ENCODE data around the gene NPIPA1.
"Not testable (repeated sequence)": the region's sequence is repeated elsewhere in the genome, so short reads cannot be mapped to it uniquely, and the experiment has no call there.

Gene NPIPA1

DNA sequence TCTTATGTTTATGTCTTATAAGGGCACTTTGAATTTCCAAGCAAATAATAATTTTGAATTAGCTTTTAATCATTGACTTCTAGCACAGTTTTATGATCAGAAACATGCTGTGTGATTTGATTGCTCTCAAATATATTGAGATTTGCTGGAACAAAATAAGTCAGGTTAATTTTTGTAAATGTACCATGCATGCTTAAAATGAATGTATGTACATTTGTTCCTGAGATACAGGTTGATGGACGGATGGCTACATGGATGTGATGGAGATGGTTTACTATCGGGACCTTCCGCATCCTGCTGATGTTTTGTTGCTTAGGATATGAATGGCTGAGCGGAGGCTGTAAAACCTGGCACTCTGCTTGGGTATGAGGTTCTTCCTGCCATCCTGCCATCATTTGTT is at the start of gene NPIPA1:
NPIPA1 (plus strand) TSS at position 301 of the 400 bp plus-strand sequence; CDS start at position 301, 0 bp downstream.
- DNase-seq: not testable (repeated sequence)

GRCh38 chr16:14892111-14892510 is 45.1 kb upstream of the NPIPA1 start:
- not testable (repeated sequence) for DNase-seq

GRCh38 chr16:14895382-14895781 is 41.9 kb upstream of the NPIPA1 start:
- not testable (repeated sequence) for DNase-seq

GRCh38 chr16:14896023-14896422 is 41.2 kb upstream of the NPIPA1 start:
- DNase-seq: not testable (repeated sequence)

GRCh38 chr16:14897006-14897664 is 40.1 kb upstream of the NPIPA1 start:
- DNase-seq: not testable (repeated sequence)

DNA sequence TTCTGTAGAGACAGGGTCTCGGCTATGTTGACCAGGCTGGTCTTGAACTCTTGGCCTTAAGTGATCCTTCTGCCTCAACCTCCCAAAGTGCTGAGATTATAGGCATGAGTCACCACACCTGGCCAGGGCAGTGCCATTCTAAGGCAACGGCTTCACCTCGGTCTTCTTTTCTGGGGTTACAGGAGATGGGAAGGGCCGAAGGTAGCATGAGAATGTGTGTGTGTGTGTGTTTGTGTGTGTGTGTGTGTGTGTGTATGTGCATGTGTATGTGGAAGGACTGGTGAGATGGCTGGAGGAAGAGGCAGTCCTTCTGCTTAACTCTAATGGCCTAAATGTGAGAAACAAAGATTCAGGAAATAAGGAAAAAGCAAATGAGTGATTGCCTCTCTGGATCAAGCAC is 39.1 kb upstream of the NPIPA1 start:
- not testable (repeated sequence) for DNase-seq

GRCh38 chr16:14903191-14903957 is 33.9 kb upstream of the NPIPA1 start:
- DNase-seq: not testable (repeated sequence)

GRCh38 chr16:14909744-14910143 is 27.5 kb upstream of the NPIPA1 start:
- not testable (repeated sequence) for DNase-seq

DNA sequence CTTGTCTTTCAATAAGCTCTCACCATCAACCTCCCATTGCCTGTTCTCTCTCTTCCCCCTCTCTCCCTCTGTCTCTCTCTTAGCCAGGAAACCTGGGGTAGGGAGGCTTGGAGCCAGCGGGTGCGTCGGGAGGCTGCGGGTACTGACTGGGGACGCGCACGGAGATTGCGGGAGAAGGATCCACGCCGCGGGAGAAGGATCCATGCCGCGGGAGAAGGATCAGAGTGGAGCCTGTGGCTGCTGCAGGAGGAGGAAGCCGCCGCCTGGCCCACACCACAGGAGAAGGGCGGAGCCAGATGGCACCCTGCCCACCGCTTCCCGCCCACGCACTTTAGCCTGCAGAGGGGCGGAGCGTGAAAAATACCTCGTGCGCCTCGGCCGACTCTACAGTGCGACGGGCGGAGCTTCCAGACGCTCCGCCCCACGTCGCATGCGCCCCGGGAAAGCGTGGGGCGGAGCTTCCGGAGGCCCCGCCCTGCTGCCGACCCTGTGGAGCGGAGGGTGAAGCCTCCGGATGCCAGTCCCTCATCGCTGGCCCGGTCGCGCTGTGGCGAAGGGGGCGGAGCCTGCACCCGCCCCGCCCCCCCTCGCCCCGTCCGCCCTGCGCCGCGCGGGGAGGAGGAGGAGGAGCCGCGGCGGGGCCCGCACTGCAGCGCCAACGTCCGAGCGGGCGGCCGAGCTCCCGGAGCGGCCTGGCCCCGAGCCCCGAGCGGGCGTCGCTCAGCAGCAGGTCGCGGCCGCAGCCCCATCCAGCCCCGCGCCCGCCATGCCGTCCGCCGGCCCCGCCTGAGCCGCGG is 26.2 kb upstream of the NPIPA1 start:
- DNase-seq: not testable (repeated sequence)

GRCh38 chr16:14911954-14912353 is 25.3 kb upstream of the NPIPA1 start:
- DNase-seq: peak; percentile 46 to 47

- not testable (repeated sequence) for DNase-seq
These were observed 24.7 kb upstream of the NPIPA1 start for GRCh38 chr16:14912588-14912987.

- not testable (repeated sequence) for DNase-seq
These were observed 18.7 kb upstream of the NPIPA1 start for GRCh38 chr16:14918504-14918903.

DNA sequence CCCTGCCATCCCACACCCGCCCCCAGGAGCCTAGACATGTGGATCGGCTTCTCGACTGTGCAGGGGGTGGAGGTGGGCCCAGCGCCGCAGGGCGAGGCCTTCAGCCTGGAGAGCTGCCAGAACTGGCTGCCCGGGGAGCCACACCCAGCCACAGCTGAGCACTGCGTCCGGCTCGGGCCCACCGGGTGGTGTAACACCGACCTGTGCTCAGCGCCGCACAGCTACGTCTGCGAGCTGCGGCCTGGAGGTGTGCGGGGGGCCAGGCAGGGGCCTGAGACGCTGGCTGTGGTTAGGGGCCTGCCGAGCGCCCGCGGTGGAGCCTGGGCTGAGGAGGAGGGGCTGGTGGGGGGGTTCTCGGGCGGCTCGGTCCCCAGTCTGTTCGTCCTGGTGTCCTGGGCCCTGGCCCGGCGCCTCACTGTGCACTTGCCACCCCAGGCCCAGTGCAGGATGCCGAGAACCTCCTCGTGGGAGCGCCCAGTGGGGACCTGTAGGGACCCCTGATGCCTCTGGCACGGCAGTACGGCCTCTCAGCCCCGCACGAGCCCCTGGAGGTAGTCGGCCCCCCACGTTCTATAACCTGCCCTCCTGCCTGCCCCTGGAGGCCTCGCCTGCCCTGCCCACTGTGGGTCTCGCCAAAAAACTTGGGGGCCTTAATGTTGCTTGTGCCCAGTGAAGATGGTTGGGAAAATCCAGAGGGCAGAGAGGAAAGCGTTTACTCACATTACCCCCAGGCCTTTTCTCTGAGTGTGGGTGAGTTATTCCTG is 17.2 kb upstream of the NPIPA1 start:
- not testable (repeated sequence) for DNase-seq

GRCh38 chr16:14922285-14922684 is 15.0 kb upstream of the NPIPA1 start:
- not testable (repeated sequence) for DNase-seq

DNA sequence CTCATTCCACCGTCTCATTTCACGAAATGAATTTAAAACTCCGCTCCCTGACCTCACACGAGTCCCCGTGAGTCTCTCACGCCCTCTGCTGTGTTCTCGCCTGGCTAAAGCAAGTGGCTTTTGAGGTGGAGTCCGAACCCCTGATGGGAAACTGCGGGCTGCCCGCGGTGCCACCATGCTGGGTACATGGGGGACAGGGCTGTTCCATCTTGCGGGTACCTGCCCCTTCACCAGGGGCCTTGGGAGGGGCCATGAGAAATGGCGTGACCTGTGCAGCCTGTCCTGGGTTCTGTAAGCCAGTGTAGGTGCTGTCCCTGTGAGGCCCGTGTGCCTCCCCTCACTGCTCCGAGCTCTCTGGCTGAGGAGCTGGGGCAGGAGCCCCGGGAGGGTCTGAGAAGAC is 14.3 kb upstream of the NPIPA1 start:
- DNase-seq: not testable (repeated sequence)

DNA sequence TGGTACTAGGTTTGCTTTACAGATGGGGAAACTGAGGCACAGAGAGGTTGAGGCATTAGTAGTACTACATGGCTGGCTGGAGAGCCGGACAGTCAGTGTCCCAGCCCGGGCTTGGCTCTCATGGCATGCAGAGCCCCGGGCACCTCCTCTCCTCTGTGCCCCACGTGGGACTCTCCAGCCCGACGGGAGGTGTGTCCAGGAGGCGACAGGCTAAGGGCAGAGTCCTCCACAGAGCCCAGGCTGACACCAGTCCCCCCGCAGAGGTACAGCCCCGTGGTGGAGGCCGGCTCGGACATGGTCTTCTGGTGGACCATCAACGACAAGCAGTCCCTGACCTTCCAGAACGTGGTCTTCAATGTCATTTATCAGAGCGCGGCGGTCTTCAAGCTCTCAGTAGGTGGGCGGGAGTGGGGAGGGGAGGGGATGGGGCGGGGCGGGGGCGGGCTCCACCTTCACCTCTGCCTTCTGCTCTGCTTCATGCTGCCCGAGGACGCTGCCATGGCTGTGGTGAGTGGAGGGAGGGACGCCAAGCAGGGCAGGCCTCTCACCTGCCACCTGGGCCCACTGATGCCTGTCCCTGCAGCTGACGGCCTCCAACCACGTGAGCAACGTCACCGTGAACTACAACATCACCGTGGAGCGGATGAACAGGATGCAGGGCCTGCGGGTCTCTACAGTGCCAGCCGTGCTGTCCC is 13.7 kb upstream of the NPIPA1 start:
- DNase-seq: not testable (repeated sequence)

DNA sequence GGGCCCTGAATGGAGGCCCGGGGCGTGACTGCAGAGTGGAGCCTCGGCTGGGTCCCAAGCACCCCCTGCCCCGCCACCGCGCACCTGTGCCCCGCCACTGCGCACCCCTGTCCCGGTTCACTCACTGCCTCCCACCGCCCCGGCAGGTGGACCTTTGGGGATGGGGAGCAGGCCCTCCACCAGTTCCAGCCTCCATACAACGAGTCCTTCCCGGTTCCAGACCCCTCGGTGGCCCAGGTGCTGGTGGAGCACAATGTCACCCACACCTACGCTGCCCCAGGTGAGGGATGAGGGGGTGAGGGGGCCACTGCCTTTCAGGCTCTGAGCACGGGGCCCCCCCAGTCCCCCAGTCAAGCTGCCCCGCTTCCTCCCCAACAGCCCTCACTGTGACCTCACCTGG is 12.9 kb upstream of the NPIPA1 start:
- not testable (repeated sequence) for DNase-seq

GRCh38 chr16:14924982-14925381 is 12.3 kb upstream of the NPIPA1 start:
- not testable (repeated sequence) for DNase-seq

DNA sequence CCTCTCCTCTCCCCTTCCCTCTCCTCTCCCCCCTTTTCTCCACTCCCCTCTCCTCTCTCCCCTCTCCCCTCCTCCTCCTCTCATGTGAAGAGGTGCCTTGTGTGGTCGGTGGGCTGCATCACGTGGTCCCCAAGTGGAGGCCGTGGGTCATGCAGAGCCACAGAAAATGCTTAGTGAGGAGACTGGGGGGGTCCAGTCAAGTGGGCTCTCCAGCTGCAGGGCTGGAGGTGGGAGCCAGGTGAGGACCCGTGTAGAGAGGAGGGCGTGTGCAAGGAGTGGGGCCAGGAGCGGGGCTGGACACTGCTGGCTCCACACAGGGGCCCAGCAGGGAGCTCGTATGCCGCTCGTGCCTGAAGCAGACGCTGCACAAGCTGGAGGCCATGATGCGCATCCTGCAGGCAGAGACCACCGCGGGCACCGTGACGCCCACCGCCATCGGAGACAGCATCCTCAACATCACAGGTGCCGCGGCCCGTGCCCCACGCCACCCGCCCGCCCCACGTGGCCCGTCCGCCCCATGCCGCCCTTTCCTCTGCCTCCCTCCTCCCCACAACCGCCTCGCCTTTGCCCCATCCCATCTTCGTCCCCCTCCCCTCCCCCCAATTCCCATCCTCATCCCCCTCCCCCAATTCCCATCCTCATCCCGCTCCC is 9.1 kb upstream of the NPIPA1 start:
- not testable (repeated sequence) for DNase-seq

DNA sequence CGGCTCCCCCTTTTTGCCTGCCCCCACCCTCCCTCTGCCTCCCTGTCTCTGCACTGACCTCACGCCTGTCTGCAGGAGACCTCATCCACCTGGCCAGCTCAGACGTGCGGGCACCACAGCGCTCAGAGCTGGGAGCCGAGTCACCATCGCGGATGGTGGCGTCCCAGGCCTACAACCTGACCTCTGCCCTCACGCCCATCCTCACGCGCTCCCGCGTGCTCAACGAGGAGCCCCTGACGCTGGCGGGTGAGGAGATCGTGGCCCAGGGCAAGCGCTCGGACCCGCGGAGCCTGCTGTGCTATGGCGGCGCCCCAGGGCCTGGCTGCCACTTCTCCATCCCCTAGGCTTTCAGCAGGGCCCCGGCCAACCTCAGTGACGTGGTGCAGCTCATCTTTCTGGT is 8.1 kb upstream of the NPIPA1 start:
- DNase-seq: not testable (repeated sequence)

DNA sequence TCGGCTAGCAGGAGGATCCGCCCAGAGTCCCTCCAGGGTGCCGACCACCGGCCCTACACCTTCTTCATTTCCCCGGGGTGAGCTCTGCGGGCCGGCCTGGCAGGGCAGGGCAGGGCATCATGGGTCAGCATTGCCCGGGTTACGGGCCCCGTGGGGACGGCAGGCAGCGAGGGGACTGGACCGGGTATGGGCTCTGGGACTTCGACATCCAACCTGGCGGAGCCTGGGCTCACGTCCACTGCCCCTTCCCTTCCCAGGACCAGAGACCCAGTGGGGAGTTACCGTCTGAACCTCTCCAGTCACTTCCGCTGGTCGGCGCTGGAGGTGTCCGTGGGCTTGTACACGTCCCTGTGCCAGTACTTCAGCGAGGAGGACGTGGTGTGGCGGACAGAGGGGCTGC is 7.0 kb upstream of the NPIPA1 start:
- not testable (repeated sequence) for DNase-seq
